Measurements from ENCODE around the gene DEK.
"Not testable (repeated sequence)": the region's sequence is repeated elsewhere in the genome, so short reads cannot be mapped to it uniquely, and the experiment has no call there.

The DEK gene

GRCh38 chr6:18204691-18205090 is 59.6 kb downstream of the DEK start:
- DNase-seq (ENCODE audit: low spot score) = no peak

DNA sequence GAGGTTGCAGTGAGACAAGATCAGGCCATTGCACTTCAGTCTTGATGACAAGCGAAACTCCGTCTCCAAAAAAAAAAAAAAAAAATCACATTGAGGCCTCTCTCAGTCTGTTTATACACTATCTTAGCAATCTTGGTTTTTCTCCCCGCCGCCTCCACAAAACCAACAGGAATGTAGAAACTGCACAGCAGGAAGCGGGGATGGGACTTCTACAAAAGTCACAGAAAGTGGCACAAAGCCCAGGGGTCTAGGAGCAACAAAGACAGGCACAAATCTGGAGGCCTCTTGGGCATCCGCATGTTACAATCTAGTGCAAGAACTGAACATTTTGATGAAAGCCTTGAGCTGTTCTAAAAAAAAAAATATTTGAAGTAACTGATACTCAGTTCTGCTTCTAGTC is 60.5 kb downstream of the DEK start:
- no peak for DNase-seq (ENCODE audit: low spot score)

- DNase-seq (ENCODE audit: low spot score) = no peak
Measured at GRCh38 chr6:18192026-18192425, 72.3 kb downstream of the DEK start.

GRCh38 chr6:18189196-18189595 is 75.1 kb downstream of the DEK start:
- no peak for DNase-seq (ENCODE audit: low spot score)

DNA sequence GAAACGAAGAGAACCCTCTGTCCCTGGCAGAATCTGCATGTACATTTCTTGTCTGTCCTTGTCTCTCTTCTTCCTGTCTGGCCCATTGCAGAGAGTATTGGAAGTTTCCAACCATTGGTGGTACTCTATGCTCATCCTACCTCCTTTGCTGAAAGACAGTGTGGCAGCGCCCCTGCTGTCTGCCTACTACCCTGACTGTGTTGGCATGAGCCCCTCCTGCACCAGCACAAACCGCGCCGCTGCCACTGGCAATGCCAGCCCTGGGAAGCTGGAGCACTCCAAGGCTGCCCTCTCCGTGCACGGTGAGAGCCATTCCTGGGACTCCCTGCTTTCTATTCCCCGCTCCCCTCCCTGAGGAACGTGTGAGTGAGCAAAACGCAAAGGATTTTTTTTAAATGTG is 76.6 kb downstream of the DEK start:
- no peak for DNase-seq (ENCODE audit: low spot score)

DNA sequence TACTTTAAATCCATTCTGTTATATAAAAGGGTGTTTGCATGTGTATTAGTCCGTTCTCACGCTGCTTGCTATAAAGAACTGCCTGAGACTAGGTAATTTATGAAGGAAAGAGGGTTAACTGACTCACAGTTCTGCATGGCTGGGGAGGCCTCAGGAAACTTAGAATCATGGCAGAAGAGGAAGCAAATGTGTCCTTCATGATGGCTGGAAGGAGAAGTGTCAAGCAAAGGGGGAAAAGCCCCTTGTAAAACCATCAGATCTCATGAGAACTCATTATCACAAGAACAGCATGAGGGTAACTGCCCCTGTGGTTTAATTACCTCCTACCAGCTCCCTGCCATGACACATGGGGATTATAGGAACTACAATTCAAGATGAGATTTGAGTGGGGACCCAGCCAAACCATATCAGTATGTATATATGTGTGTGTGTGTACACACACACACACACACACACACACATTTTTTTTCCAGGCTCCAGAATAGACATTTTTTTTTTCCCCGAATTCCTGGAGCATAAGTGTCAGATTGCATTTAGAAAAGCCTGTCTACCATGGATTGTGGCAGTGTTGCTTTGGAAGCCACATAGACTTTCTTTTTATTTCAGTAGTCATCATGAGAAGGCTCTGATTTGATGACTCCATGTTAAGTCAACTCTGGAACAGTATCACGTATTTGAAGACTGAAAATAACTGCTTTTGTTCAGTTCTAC is 77.6 kb downstream of the DEK start:
- DNase-seq (ENCODE audit: low spot score) = no peak

DNA sequence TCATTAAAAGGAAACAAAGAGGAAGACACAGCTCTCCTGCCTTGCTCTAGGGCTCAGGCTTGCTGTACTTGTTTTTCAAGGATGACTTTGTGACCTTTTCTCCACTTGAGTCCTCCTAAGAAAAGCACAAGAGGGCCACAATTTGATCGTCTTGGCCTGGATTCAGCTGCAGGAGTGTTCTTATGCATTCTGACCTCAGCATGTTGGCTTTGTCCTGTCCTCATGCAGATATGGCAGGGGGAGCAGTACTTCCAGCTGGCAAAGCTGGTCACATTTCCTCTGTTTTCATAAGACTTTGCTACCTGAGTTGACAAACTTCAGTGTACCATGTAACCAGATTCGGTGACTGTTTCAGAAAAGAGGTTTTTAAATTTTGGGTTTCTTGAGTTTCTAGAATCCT is 78.3 kb downstream of the DEK start:
- no peak for DNase-seq (ENCODE audit: low spot score)

DNA sequence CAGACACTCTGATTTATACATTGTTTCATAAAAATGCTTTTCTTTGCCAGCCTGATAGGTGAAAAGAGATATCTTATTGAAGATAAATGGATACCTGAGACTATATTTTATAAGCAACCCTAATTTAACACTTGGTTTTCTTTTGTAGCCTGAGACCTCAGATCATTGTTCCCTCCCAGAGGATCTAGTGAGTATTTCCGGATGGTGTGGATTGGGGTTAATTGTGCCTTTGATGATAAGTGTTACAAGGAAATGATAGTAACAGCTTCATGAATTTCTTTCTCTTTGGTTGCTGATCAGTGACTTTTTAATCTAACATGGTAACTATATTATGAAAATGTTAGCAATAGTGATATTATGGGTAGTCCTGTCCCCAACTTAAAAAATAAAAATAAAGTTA is 78.7 kb downstream of the DEK start:
- no peak for DNase-seq (ENCODE audit: low spot score)

GRCh38 chr6:18183766-18184165 is 80.6 kb downstream of the DEK start:
- DNase-seq (ENCODE audit: low spot score) = no peak

- DNase-seq (ENCODE audit: low spot score) = no peak
Measured at GRCh38 chr6:18182568-18182967, 81.8 kb downstream of the DEK start.

GRCh38 chr6:18179770-18180356 is 84.5 kb downstream of the DEK start:
- no peak for DNase-seq (ENCODE audit: low spot score)

DNA sequence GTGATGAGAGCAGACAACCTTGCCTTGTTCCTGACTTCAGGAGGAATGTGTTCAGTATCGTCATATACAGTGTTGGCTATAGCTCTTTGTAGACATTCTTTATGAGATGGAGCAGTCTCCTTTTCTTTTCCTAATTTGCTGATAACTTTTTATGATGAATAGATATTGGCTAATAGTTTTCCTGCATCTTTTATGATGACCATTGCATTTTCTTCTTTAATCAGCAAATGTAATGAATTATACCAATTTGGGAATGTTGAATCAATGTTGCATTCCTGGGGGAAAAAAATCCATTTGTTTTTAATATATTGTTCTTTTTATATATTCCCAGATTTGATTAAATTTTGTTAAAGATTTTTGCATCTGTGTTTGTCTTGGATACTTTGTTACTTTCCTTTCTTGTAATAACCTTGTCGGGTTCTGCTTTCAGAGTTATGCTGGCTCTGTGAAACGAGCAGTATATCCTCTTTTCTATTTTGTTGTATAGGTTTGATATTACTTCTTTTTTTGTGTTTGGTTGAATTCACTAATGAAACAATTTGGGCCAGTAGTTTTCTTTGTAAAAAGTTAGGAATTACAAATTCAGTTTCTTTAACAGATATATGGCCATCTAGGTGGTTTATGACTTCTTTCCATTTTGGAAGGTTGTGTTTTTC is 85.2 kb downstream of the DEK start:
- no peak for DNase-seq (ENCODE audit: low spot score)

GRCh38 chr6:18177286-18177965 is 86.9 kb downstream of the DEK start:
- no peak for DNase-seq (ENCODE audit: low spot score)

DNA sequence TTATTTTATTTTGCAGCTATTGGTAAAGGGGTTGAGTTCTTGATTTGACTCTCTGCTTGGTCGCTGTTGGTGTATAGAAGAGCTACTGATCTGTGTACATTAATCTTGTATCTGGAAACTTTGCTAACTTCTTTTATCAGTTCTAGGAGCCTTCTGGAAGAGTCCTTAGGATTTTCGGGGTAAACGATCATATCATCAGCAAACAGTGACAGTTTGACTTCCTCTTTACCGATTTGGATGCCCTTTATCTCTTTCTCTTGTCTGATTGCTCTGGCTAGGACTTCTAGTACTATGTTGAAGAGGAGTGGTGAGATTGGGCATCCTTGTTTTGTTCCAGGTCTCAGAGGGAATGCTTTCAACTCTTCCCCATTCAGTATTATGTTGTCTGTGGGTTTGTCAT is 88.1 kb downstream of the DEK start:
- DNase-seq (ENCODE audit: low spot score) = not testable (repeated sequence)

Small RNAs within 50 kb of the gene (small RNA-seq; reads per million reads assigned to genes)
- gene AL138825.1 = 0 reads per million in 2 experiments
- 0 reads per million in 2 experiments for gene RF00019
- gene RNU6-263P = 0 to 0.03 reads per million in 2 experiments
